Smooth muscle cell (in vitro differentiated cells): Measurements from ENCODE around the gene GADL1. TPM values are rescaled to one million over a fixed set of nuclear protein-coding genes. Genes with fewer than 3 reads are reported as not detected.

Source experiments
- DNase-seq: peaks from one replicate; lab custom pipeline; 2025; ENCODE audit not compliant: unreplicated experiment; lab: John Stamatoyannopoulos, UW
- H2AFZ ChIP-seq: fragments of 200-600 bp; sonication (generic); 2 replicates; pipeline ENCODE4 v1.6.0; 2016; ENCODE audit warnings: antibody characterized with exemption, low read depth, mild to moderate bottlenecking
- H3F3A ChIP-seq: fragments of 200-600 bp; sonication (generic); 2 replicates; pipeline ENCODE4 v1.6.0; 2017; ENCODE audit warnings: antibody characterized with exemption, low read depth
- H3K27ac ChIP-seq: fragments of 200-600 bp; sonication (generic); 2 replicates; pipeline ENCODE4 v1.5.1; 2016; ENCODE audit warnings: low read depth, mild to moderate bottlenecking
- H3K27me3 ChIP-seq: fragments of 200-600 bp; sonication (generic); 2 replicates; pipeline ENCODE4 v1.6.1; 2016; ENCODE audit warnings: low read depth, mild to moderate bottlenecking
- H3K36me3 ChIP-seq: fragments of 200-600 bp; sonication (generic); 2 replicates; pipeline ENCODE4 v1.5.1; 2016; ENCODE audit warnings: low read depth
- H3K4me1 ChIP-seq: fragments of 200-600 bp; sonication (generic); 2 replicates; pipeline ENCODE4 v1.5.1; 2016; ENCODE audit warnings: low read depth
- H3K4me2 ChIP-seq: fragments of 200-600 bp; sonication (generic); 2 replicates; pipeline ENCODE4 v1.6.0; 2016; ENCODE audit warnings: mild to moderate bottlenecking
- H3K4me3 ChIP-seq: fragments of 200-600 bp; sonication (generic); 2 replicates; pipeline ENCODE4 v1.5.1; 2016; ENCODE audit warnings: mild to moderate bottlenecking
- H3K79me2 ChIP-seq: fragments of 200-600 bp; sonication (generic); 2 replicates; pipeline ENCODE4 v1.6.0; 2016; ENCODE audit warnings: low read depth, mild to moderate bottlenecking
- H3K9ac ChIP-seq: fragments of 200-600 bp; sonication (generic); 2 replicates; pipeline ENCODE4 v1.6.0; 2016; ENCODE audit warnings: low read depth
- H3K9me3 ChIP-seq: fragments of 200-600 bp; sonication (generic); replicated peaks from 2 replicates; pipeline ENCODE4 v1.5.1; 2016; ENCODE audit warnings: low read depth
- H4K20me1 ChIP-seq: fragments of 200-600 bp; sonication (generic); 2 replicates; pipeline ENCODE4 v1.6.0; 2016; ENCODE audit warnings: low read depth
- CTCF ChIP-seq: fragments of 200-600 bp; sonication (generic); IDR thresholded peaks from 2 replicates; pipeline ENCODE4 v1.5.1; 2017; ENCODE audit warnings: borderline replicate concordance, mild to moderate bottlenecking, antibody characterized with exemption; ENCODE audit not compliant: insufficient read depth, poor library complexity, severe bottlenecking
- WGBS: methylation state at CpG from one replicate; pipeline ENCODE4 v1.1.7; 2016; ENCODE audit warnings: low lambda C conversion rate; 5-methylcytosine and 5-hydroxymethylcytosine counted together
- polyA plus RNA-seq: library from polyadenylated mRNA; unstranded; fragments of >200 nt; fragmentation: Nextera tagmentation; extraction: Ambion mirVana; gene quantifications from 2 replicates; pipeline ENCODE4 v1.2.1, GENCODE V29; 2016
- total RNA-seq: library from RNA; depleted of rRNA; stranded (reverse); fragments of >200 nt; gene quantifications from 2 replicates; pipeline ENCODE4 v1.2.3, GENCODE V29; 2014

GADL1 gene
- total and polyA plus RNA-seq, 2 experiments from 2014 or later: not detected

GRCh38 chr3:30793740-30794139, 100.7 kb downstream of the GADL1 start:
- no peaks in the 10 kb centered on the region for H3K79me2 ChIP-seq
- no peak for DNase-seq
- no peak for TF ChIP-seq CTCF
- H3K27ac ChIP-seq: no peak overlapping the region
- no peaks in the 10 kb centered on the region for H3K36me3 ChIP-seq
- H3K9me3 ChIP-seq: no peaks in the 10 kb centered on the region
- no peak overlapping the region for H3K4me3 ChIP-seq
- no peaks in the 10 kb centered on the region for H3F3A ChIP-seq
- no peaks in the 10 kb centered on the region for H4K20me1 ChIP-seq
- H3K9ac ChIP-seq: no peak overlapping the region
- no peaks in the 10 kb centered on the region for H3K27me3 ChIP-seq
- H3K4me2 ChIP-seq: no peak overlapping the region
- WGBS: 82% methylated on average over 4 of the region's 4 CpGs
- no peaks in the 10 kb centered on the region for H3K4me1 ChIP-seq
- no peak overlapping the region for H2AFZ ChIP-seq

- H3K4me3 ChIP-seq: no peak overlapping the region
- no peak overlapping the region for H3K9ac ChIP-seq
- H3K36me3 ChIP-seq: no peaks in the 10 kb centered on the region
- no peak overlapping the region for H3K27ac ChIP-seq
- DNase-seq: no peak
- H3K79me2 ChIP-seq: no peaks in the 10 kb centered on the region
- H4K20me1 ChIP-seq: no peaks in the 10 kb centered on the region
- H3F3A ChIP-seq: no peaks in the 10 kb centered on the region
- no peak for TF ChIP-seq CTCF
- H2AFZ ChIP-seq: no peak overlapping the region
- no peaks in the 10 kb centered on the region for H3K9me3 ChIP-seq
- H3K4me2 ChIP-seq: no peak overlapping the region
- no peaks in the 10 kb centered on the region for H3K4me1 ChIP-seq
- H3K27me3 ChIP-seq: no peaks in the 10 kb centered on the region
Measured at GRCh38 chr3:30790150-30790549, 104.3 kb downstream of the GADL1 start.

GRCh38 chr3:30786365-30786764, 108.1 kb downstream of the GADL1 start:
- Histone ChIP-seq H2AFZ (no peak overlapping the region), H3F3A (no peaks in the 10 kb centered on the region), H3K27ac (no peak overlapping the region), H3K27me3 (no peaks in the 10 kb centered on the region), H3K4me2 (no peak overlapping the region), H3K79me2 (no peaks in the 10 kb centered on the region), H3K4me3 (no peak overlapping the region), H4K20me1 (no peaks in the 10 kb centered on the region), H3K9me3 (no peaks in the 10 kb centered on the region), H3K36me3 (no peaks in the 10 kb centered on the region), H3K9ac (no peak overlapping the region), H3K4me1 (no peaks in the 10 kb centered on the region)
- TF ChIP-seq CTCF: no peak
- DNase-seq: no peak

GRCh38 chr3:30779686-30780287, 114.7 kb downstream of the GADL1 start:
- no peak for DNase-seq
- H3K4me2 ChIP-seq: no peak overlapping the region
- H3K79me2 ChIP-seq: no peaks in the 10 kb centered on the region
- no peak overlapping the region for H3K4me3 ChIP-seq
- no peak overlapping the region for H3K9ac ChIP-seq
- H2AFZ ChIP-seq: no peak overlapping the region
- TF ChIP-seq CTCF: peak; percentile 47
- H3K4me1 ChIP-seq: no peaks in the 10 kb centered on the region
- no peaks in the 10 kb centered on the region for H3K9me3 ChIP-seq
- no peaks in the 10 kb centered on the region for H3K36me3 ChIP-seq
- H4K20me1 ChIP-seq: no peaks in the 10 kb centered on the region
- H3K27me3 ChIP-seq: no peaks in the 10 kb centered on the region
- H3K27ac ChIP-seq: no peak overlapping the region
- 75% methylated on average over 1 of the region's 1 CpG for WGBS
- H3F3A ChIP-seq: no peaks in the 10 kb centered on the region
